ENCODE measurements around the gene SMG5. TPM values are rescaled to one million over a fixed set of nuclear protein-coding genes. Genes with fewer than 3 reads are reported as not detected.

The SMG5 gene
- total RNA-seq, 1 donor from 2014 or later: 122 TPM

- H3K9me3 Mint-ChIP-seq: no peaks in the 10 kb centered on the region
- H3K36me3 Mint-ChIP-seq (ENCODE audit: low read depth): peaks cover 7% of the 10 kb centered on the region
- H3K4me1 Mint-ChIP-seq: peaks cover 24% of the 10 kb centered on the region
- no peak for DNase-seq (ENCODE audit: low read depth, low spot score)
- H3K4me3 Mint-ChIP-seq: peak overlapping the region; percentile 100
- no peak for TF ChIP-seq CTCF (conservative IDR thresholded peaks at IDR 0.05)
- peak overlapping the region; percentile 100 for H3K27ac Mint-ChIP-seq (ENCODE audit: unreplicated experiment)
- no peaks in the 10 kb centered on the region for H3K27me3 Mint-ChIP-seq (ENCODE audit: low read depth)
Measured at GRCh38 chr1:156213644-156213966, 69.0 kb downstream of the SMG5 start.

- peak; percentile 93 for DNase-seq (ENCODE audit: low read depth, low spot score)
- Mint-ChIP-seq H3K9me3 (no peaks in the 10 kb centered on the region), H3K4me1 (peaks cover 24% of the 10 kb centered on the region), H3K4me3 (peak within 1 kb of the TSS; percentile 100), H3K27me3 (ENCODE audit: low read depth) (no peaks in the 10 kb centered on the region), H3K36me3 (ENCODE audit: low read depth) (peaks cover 7% of the 10 kb centered on the region), H3K27ac (ENCODE audit: unreplicated experiment) (peak within 1 kb of the TSS; percentile 100)
- TF ChIP-seq CTCF (conservative IDR thresholded peaks at IDR 0.05): no peak
Measured at GRCh38 chr1:156212833-156213643, 69.6 kb downstream of the SMG5 start, which contains the start of gene PMF1. Gene PMF1, plus strand, starts transcription at chr1:156213007. Its CDS starts 9 bp downstream, at chr1:156213016.

GRCh38 chr1:156212130-156212529 lies 70.5 kb downstream of the SMG5 start:
- Mint-ChIP-seq H3K36me3 (ENCODE audit: low read depth) (peaks cover 4% of the 10 kb centered on the region), H3K27me3 (ENCODE audit: low read depth) (no peaks in the 10 kb centered on the region), H3K4me3 (peak overlapping the region; percentile 100), H3K27ac (ENCODE audit: unreplicated experiment) (peak overlapping the region; percentile 100), H3K9me3 (no peaks in the 10 kb centered on the region), H3K4me1 (peaks cover 24% of the 10 kb centered on the region)
- DNase-seq (ENCODE audit: low read depth, low spot score): no peak
- no peak for TF ChIP-seq CTCF (conservative IDR thresholded peaks at IDR 0.05)

GRCh38 chr1:156211243-156211642 lies 71.4 kb downstream of the SMG5 start:
- no peak for DNase-seq (ENCODE audit: low read depth, low spot score)
- Mint-ChIP-seq H3K4me1 (peaks cover 24% of the 10 kb centered on the region), H3K27me3 (ENCODE audit: low read depth) (no peaks in the 10 kb centered on the region), H3K36me3 (ENCODE audit: low read depth) (peaks cover 4% of the 10 kb centered on the region), H3K9me3 (no peaks in the 10 kb centered on the region), H3K27ac (ENCODE audit: unreplicated experiment) (no peak overlapping the region), H3K4me3 (peak overlapping the region; percentile 33)
- TF ChIP-seq CTCF (conservative IDR thresholded peaks at IDR 0.05): no peak

- Mint-ChIP-seq H3K27ac (ENCODE audit: unreplicated experiment) (no peak overlapping the region), H3K36me3 (ENCODE audit: low read depth) (no peaks in the 10 kb centered on the region), H3K9me3 (no peaks in the 10 kb centered on the region), H3K4me1 (no peaks in the 10 kb centered on the region), H3K27me3 (ENCODE audit: low read depth) (no peaks in the 10 kb centered on the region), H3K4me3 (no peak overlapping the region)
- TF ChIP-seq CTCF (conservative IDR thresholded peaks at IDR 0.05): no peak
- DNase-seq (ENCODE audit: low read depth, low spot score): no peak
Measured at GRCh38 chr1:156204686-156205085, 77.9 kb downstream of the SMG5 start.

Measured in neural crest cell (in vitro differentiated cells).